Keratinocyte (primary cell): ENCODE data around the gene RNF39. TPM values are rescaled to one million over a fixed set of nuclear protein-coding genes. Genes with fewer than 3 reads are reported as not detected.
"Not testable (repeated sequence)": the region's sequence is repeated elsewhere in the genome, so short reads cannot be mapped to it uniquely, and the experiment has no call there.

ENCODE experiments used
- DNase-seq: peaks from one replicate; pipeline ENCODE4 v3.0.0-alpha.2; 2011; ENCODE audit warnings: low read depth, missing footprints, low spot score
- FAIRE-seq: peaks from 2 replicates; lab custom pipeline; 2011; peaks lifted over from hg19 to GRCh38; lab: Jason Lieb, UNC
- H2AFZ ChIP-seq: 2 replicates; pipeline ENCODE4 v1.6.0; 2012; ENCODE audit warnings: low read length, control low read depth, inconsistent platforms; ENCODE audit not compliant: control insufficient read depth
- H3K27ac ChIP-seq: 2 replicates; pipeline ENCODE4 v1.5.1; 2011; ENCODE audit warnings: low read length; ENCODE audit not compliant: control insufficient read depth, insufficient read depth
- H3K27me3 ChIP-seq: 3 replicates; pipeline ENCODE4 v1.6.0; 2011; ENCODE audit warnings: low read length; ENCODE audit not compliant: control insufficient read depth, insufficient read depth; ENCODE audit errors: extremely low read depth
- H3K36me3 ChIP-seq, 2 experiments: 2 replicates in 1 of 2; 3 replicates in 1 of 2; pipeline ENCODE4 v1.5.1; 2011; ENCODE audit warnings: low read length in 2 of 2, mild to moderate bottlenecking in 1 of 2; ENCODE audit not compliant: control insufficient read depth in 2 of 2, insufficient read depth in 2 of 2; ENCODE audit errors: extremely low read depth in 1 of 2
- H3K4me1 ChIP-seq: 3 replicates; pipeline ENCODE4 v1.5.1; 2011; ENCODE audit warnings: low read length; ENCODE audit not compliant: control insufficient read depth, insufficient read depth; ENCODE audit errors: extremely low read depth
- H3K4me2 ChIP-seq: 3 replicates; pipeline ENCODE4 v1.6.0; 2011; ENCODE audit warnings: low read depth, low read length; ENCODE audit not compliant: control insufficient read depth, insufficient read depth; ENCODE audit errors: extremely low read depth
- H3K4me3 ChIP-seq, 3 experiments: fragments of 200-600 bp in 1 of 3; sonication (generic) in 1 of 3; 2 replicates in 2 of 3; 3 replicates in 1 of 3; pipeline ENCODE4 v1.5.1; 2011 to 2016; ENCODE audit warnings: low read length in 3 of 3, mild to moderate bottlenecking in 3 of 3, control low read depth in 2 of 3, inconsistent platforms in 1 of 3, low read depth in 1 of 3, mixed read lengths in 1 of 3, mixed run types in 1 of 3, moderate library complexity in 1 of 3; ENCODE audit not compliant: control insufficient read depth in 2 of 3, insufficient read depth in 2 of 3; ENCODE audit errors: extremely low read depth in 1 of 3
- H3K79me2 ChIP-seq: 2 replicates; pipeline ENCODE4 v1.6.0; 2012; ENCODE audit warnings: low read length; ENCODE audit not compliant: control insufficient read depth, insufficient read depth
- H3K9ac ChIP-seq: 3 replicates; pipeline ENCODE4 v1.6.0; 2011; ENCODE audit warnings: low read length; ENCODE audit not compliant: control insufficient read depth, insufficient read depth; ENCODE audit errors: extremely low read depth
- H3K9me1 ChIP-seq: 3 replicates; pipeline ENCODE4 v1.6.0; 2011; ENCODE audit warnings: low read length; ENCODE audit not compliant: control insufficient read depth, insufficient read depth; ENCODE audit errors: extremely low read depth
- H3K9me3 ChIP-seq: 2 replicates; pipeline ENCODE4 v1.5.1; 2012; ENCODE audit warnings: low read depth, low read length; ENCODE audit not compliant: control insufficient read depth
- H4K20me1 ChIP-seq: 3 replicates; pipeline ENCODE4 v1.6.0; 2011; ENCODE audit warnings: low read length; ENCODE audit not compliant: control insufficient read depth, insufficient read depth; ENCODE audit errors: extremely low read depth
- EZH2 ChIP-seq: IDR thresholded peaks from one replicate; pipeline ENCODE4 v1.6.1; 2012; ENCODE audit warnings: inconsistent platforms, mild to moderate bottlenecking, low read length, moderate library complexity
- dilution Hi-C: fragments of 300-500 bp; cut with MboI; formaldehyde crosslinking; loops from one replicate; pipeline ENCODE4 v1.7.0; 2020; ENCODE audit warnings: low sequenced_read_pairs; ENCODE audit not compliant: extremely low pct_ligation_motif_present
- polyA plus RNA-seq, 5 experiments: library from polyadenylated mRNA; depleted of rRNA in 3 of 5; stranded (reverse) in 3 of 5; stranded (forward) in 1 of 5; unstranded in 1 of 5; fragments of >200 nt; gene quantifications; 1 replicate in 1 of 5; 2 replicates in 3 of 5; 3 replicates in 1 of 5; pipeline versions ENCODE4 v1.2.1 to v1.2.3, GENCODE V29; 2011 to 2012; ENCODE audit warnings: missing spikeins in 2 of 5, low read depth in 1 of 5, low replicate concordance in 1 of 5
- TF ChIP-seq, protein P1 (sequence below), 3 experiments: IDR thresholded peaks in 1 of 3; conservative IDR thresholded peaks in 1 of 3; optimal IDR thresholded peaks in 1 of 3; 2 replicates in 2 of 3; 3 replicates in 1 of 3; pipeline versions ENCODE3 to v1.5.1; 2011; ENCODE audit warnings: low read length in 3 of 3, mild to moderate bottlenecking in 3 of 3, moderate library complexity in 2 of 3, control low read depth in 1 of 3, inconsistent platforms in 1 of 3; ENCODE audit not compliant: insufficient read depth in 2 of 3; ENCODE audit errors: extremely low read depth in 1 of 3

The RNF39 gene
- polyA plus RNA-seq, 1 donor (not counting 4 experiments of a cell fraction or from before 2014, with no cell fraction given): 4.4 TPM

DNA sequence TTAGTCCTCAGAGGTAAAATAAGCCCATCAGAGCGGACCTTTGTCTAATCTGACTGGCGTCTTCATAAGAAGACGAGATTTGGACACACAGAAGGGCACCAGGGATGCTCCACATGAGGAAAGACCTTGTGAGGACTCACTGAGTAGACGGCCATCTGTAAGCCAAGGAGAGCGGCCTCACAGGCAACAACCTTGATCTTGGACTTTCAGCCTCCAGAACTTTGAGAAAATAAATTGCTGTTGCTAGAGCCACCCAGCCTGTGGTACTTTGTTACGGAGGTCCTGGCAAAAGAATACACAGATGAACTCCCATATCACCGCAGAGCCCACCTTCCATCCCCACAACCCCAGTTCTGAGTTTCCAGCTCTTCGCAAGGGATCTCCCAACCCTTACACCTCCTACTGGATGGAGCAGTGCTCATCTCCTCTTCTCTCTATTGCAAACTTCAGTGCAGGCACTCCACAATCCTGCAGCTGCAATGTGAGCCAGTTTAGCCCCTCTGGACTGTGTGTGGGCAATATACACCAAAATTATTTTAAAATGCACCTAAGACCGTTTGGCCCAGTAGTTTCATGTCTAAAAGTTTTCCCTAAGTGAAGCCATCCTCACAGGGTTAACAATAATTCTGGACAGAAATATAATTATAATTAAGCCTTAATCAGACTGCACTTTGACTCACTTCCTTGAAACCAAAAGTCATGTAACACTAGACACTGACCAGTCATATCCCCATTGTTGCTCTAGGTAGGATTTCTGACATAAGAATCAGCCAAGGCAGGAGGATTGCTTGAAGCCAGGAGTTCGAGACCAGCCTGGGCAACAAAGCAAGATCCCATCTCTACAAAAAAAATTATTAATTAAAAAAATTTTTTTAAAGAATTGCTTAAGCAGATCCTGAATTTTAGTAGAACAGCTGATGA is 46.1 kb upstream of the RNF39 start:
- no peaks in the 10 kb centered on the region for H3K79me2 ChIP-seq
- dilution Hi-C loops: no loop called here
- no peak overlapping the region for H3K4me2 ChIP-seq
- no peak overlapping the region for H3K27ac ChIP-seq
- no peak overlapping the region for H3K9ac ChIP-seq
- H3K9me1 ChIP-seq: no peaks in the 10 kb centered on the region
- no peaks in the 10 kb centered on the region for H3K4me1 ChIP-seq
- H3K4me3 ChIP-seq: no peak overlapping the region
- no peaks in the 10 kb centered on the region for H3K36me3 ChIP-seq
- peaks cover 7% of the 10 kb centered on the region for H3K27me3 ChIP-seq
- TF ChIP-seq EZH2: no peak
- TF ChIP-seq, protein P1, sequence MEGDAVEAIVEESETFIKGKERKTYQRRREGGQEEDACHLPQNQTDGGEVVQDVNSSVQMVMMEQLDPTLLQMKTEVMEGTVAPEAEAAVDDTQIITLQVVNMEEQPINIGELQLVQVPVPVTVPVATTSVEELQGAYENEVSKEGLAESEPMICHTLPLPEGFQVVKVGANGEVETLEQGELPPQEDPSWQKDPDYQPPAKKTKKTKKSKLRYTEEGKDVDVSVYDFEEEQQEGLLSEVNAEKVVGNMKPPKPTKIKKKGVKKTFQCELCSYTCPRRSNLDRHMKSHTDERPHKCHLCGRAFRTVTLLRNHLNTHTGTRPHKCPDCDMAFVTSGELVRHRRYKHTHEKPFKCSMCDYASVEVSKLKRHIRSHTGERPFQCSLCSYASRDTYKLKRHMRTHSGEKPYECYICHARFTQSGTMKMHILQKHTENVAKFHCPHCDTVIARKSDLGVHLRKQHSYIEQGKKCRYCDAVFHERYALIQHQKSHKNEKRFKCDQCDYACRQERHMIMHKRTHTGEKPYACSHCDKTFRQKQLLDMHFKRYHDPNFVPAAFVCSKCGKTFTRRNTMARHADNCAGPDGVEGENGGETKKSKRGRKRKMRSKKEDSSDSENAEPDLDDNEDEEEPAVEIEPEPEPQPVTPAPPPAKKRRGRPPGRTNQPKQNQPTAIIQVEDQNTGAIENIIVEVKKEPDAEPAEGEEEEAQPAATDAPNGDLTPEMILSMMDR (optimal IDR thresholded peaks at IDR 0.05 in 1 of 3, IDR thresholded peaks at IDR 0.05 in 1 of 3, conservative IDR thresholded peaks at IDR 0.05 in 1 of 3; ENCODE audit: extremely low read depth in 1 of 3, insufficient read depth in 2 of 3, low read length in 3 of 3): no peak
- FAIRE-seq (no peak), DNase-seq (no peak)
- no peaks in the 10 kb centered on the region for H3K9me3 ChIP-seq
- H2AFZ ChIP-seq: no peak overlapping the region
- no peaks in the 10 kb centered on the region for H4K20me1 ChIP-seq

DNA sequence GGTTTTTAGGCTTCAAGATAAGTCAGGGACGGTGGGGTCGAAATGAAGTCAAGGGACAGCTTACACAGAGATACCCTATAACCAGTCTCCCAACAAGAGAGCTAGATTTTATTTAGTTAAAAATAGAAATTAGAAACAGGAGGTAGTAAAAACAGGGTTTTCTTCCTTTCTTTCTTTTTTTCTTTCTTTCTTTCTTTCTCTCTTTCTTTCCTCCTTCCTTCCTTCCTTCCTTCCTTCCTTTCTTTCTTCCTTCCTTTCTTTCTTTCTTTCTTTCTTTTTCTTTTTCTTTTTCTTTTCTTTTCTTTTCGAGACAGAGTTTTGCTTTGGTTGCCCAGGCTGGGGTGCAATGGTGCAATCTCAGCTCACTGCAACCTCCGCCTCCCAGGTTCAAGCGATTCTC is 43.1 kb upstream of the RNF39 start:
- H3K4me3 ChIP-seq, H4K20me1 ChIP-seq, dilution Hi-C loops, H3K9ac ChIP-seq, H2AFZ ChIP-seq, FAIRE-seq, H3K79me2 ChIP-seq, H3K27ac ChIP-seq, H3K9me1 ChIP-seq, H3K9me3 ChIP-seq, DNase-seq, H3K4me2 ChIP-seq, H3K27me3 ChIP-seq, H3K36me3 ChIP-seq, H3K4me1 ChIP-seq: not testable (repeated sequence)
